UCSD-AML1 (cell line): Measurements from ENCODE around the gene DOLPP1.

Source experiments
- DNase-seq: peaks from one replicate; lab custom pipeline; 2025; ENCODE audit not compliant: unreplicated experiment; lab: John Stamatoyannopoulos, UW

DOLPP1 gene

DNA sequence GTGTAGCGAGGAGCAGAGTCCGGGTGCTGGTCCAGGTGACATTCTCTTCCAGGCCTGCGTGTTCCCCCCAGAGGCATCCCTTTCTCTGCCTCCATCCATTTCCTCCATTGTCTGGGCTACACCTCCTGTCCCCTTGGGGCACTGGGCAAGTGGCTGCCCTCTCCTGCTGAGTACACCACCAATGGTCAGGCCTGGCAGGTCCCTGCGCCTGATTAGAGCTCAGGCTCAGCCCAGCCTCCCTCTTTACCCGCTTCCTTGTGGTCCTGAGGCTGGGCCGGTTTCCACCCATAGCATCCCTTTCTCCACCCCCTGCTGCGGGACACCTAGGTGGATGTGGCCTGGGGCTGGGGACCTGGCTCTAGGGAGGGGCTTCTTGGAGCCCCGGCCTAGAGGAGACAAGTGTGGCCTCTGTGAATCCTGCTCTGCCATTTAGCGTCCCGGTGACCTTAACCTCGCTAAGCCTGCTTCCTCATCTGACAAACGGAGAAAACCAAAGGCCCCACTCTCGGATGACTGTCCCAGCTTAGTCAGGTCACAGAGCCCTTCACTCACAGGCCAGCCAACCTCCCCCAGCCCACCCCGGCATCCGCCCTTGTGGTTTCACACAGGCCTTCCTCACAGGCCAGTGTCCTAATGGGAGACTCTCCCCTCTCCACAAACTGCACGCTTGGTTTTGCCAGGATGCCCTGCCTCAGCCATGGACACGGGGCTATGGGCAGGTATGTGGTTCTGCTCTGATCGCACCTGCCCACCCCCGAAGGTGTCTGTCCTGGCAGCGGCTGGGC is 12.9 kb downstream of the DOLPP1 start:
- peak; percentile 23 for DNase-seq

DNA sequence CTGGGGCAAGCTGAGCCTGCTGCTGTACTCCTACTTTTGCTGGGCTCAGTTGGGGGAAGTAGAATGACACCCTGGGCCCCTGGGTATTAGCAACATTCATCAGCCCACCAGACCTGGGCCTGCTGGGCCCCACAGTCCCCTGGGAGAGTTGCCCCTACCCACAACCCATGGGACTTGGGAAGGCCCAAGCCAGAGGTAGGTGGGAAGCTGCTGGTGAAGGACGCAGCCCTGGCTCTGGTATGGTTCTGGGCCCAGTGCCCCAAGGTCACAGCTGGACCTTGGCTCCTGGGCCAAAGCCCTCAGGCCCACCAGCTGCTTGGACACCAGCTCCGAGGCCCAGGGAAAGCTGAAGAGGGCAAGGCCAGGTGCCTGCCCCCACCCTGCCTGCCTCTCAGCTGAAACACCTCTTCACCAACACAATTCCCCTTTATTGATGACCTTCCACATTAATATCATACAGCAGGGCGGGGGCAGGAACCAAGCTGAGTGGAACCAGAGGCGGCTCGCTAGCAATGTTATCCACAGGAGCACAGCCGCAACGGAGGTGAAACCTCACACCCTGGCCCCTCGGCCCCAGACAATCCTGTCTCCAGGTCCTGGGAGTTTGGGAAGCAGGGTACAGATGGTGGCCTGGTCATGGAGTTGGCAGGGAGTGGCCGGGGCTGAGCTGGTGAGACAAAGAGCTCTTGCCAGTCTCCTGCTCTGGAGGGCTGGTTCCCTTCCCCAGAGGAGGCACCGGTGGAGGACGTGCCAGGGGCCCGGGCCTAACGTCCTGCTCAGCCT is 13.7 kb downstream of the DOLPP1 start:
- no peak for DNase-seq

DNA sequence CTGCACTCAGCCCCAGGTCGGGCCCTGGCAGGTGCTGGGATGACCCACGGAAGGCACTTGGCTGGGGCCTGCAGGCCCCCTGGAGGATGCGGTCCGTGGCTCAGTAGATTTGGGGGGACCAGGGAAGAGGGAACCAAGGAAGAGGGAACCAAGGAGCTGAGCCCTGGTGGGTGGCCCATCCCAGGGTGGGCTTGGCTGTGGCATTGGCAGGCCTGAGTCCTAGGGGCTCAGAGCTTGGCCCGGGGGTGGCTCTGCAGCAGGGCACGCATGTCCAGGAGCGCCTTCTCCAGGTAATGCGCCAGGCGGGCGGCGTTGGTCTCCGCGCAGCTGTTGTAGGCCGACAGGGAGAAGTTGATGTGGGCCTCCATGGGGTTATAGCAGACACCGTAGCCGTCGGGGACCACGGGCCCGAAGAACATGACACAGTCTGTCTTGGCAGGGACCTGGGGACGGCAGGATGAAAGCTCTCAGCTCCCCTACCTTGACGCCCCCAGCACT is 14.3 kb downstream of the DOLPP1 start:
- no peak for DNase-seq

DNA sequence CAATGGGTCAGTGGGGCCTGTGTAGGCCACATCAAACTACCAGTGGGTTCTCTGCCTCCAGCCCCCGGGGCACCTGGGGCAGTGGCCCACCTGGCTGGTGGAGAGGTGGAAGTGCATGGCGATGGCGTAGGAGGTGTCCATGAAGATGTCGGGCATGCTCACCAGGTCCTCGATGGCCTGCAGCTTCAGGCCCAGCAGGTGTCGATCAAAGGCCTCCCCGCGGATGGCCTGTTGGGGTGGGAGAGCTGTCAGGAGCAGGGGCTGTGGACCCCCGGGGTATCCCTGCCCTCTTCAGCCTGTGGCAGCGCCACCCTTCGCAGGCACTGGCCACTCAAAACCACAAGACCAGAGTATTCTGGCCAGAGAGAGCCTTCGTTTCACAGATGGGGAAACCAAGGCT is 15.0 kb downstream of the DOLPP1 start:
- DNase-seq = no peak

DNA sequence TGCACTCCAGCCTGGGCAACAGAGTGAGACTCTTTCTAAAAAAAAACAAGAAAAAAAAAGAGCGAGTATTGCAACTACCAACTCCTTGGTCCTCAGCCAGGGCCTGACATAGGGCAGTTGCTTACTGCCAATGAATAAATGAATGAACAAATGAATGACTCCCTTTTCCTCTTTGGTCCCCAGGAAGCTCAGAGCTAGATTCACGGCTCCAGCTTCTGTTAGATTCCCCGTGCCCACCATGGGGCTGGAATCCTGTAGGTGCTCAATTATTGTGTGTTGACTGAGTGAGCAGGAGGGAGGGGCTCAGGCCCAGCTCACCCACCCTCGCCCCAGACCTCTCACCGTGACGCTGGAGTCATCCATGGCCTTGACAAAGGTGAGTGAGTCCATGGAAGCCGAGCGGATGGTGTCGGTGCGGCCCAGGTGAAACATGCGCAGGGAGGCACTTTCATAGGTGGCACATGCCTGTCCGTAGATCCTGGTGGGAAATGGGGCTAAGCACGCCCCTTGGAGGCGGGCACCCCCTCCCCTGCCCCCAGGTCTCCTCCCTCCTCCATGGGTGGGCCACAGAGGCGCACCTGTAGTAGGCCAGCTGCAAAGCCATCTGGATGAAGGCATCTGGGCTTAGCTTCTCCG is 16.9 kb downstream of the DOLPP1 start:
- DNase-seq = no peak

DNA sequence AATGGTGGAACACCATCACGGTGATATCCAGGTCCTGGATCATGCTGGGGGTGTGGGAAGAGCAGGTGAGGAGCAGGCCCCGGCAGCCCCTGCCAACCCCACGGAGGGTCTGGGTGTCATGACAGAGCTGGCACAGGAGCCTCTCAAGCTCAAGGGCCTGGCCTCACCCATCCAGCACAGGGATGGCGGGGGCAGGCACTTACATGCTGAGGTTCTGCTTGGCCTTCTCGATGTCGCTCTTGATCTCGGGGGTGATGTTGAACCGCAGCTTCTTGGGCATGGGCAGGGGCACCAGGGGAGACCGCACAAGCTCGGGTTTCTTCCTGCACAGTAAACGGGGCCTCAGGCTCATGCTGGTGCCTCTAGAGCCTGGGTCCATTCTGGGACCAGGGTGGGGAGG is 17.4 kb downstream of the DOLPP1 start:
- DNase-seq = no peak

DNA sequence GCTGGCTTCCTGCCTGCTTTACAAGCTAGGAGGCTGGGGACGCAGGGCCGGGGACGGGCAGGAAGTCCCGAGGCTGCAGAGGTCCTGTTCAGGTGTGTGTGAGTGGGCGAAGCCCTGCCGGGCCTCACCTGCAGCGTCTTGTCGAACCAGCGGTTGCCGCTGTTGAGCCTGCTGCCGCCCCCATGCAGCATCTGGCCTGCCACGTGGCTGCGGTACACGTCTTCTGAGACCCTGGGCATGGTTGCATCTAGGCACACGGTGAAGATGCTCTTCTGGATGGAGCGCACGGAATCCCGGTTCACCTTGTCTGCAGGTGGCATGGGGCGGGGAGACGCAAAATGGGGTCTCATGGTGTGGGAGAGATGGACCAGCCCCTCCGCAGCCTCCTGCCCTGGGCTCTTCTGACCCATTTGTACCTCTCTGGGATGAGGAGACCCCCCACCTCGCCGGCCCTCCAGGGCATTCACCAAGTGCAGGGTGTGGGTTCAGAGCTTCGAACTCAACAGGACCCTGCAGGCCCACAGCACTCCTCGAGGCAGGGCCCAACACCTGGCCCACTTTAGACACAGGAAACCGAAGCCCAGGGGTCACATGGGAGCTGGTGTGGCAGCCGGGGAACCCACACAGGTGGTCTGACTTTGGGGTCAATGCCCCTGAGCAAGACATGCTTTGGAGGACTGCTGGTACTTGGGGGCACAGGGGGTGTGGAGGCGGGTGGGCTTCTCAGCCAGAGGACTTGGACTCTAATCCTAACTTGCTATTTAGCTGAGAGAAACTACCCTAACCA is 19.7 kb downstream of the DOLPP1 start:
- DNase-seq = no peak

DNA sequence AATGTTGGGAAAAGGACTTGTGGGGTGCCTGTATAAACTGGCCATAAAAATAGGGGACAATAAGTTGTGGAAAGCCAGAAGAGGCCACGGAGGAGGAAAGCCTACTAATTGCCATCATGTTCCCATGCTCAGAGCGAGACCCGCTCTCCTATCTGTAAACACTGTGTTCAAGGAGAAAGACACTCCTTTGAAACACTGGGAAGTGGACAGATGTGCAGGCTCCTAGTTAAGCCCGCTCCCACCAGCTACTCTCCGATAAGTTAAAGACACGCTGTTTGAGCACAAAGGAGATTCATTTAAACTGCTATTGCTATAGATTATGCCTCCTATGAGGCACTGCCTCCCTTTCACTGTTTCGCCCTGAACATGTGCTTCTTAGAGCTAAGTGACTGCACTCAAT is 20.4 kb downstream of the DOLPP1 start:
- DNase-seq = no peak

GRCh38 chr9:129102095-129102525 is 21.2 kb downstream of the DOLPP1 start:
- DNase-seq = no peak

- peak; percentile 53 for DNase-seq
Observed at GRCh38 chr9:129102791-129103594, 22.1 kb downstream of the DOLPP1 start.

DNA sequence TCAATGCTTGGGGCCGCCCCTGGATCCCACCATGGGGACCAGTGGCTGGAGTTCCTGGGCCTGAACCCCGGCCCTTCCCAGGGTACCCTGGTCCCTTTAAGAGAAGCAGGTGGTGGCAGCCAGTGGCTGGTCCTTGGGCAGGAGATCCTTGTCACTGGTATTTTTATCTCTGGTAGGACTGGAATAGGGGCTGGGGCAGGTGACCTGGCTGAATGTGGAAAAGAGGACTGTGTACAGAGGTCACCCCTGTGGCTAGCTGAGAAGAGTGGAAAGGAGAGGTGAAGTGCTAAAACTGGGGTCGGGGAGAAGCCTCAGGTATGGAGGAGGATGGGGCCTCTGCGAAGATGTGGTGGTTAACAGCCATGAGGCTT is 22.7 kb downstream of the DOLPP1 start:
- DNase-seq = no peak

DNA sequence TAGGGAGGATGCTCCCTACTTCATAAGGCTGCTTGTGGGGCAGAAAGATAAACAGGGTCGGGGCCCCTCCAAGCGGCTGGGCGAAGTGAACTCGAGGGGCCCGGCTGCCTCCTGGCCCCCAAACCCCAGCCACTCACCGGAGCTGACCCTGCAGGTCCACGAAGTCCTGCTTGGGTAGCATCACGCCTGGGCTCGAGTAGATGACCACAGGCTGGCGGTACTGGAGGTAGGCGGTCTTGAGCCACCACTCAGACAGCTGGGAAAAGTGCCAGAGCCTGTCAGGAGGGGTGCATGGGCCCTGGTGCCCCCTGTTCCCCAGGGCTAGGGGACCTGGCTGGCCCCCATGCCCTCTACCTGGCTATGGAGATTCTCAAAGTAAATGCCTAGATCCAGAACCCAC is 23.1 kb downstream of the DOLPP1 start:
- DNase-seq = no peak

DNA sequence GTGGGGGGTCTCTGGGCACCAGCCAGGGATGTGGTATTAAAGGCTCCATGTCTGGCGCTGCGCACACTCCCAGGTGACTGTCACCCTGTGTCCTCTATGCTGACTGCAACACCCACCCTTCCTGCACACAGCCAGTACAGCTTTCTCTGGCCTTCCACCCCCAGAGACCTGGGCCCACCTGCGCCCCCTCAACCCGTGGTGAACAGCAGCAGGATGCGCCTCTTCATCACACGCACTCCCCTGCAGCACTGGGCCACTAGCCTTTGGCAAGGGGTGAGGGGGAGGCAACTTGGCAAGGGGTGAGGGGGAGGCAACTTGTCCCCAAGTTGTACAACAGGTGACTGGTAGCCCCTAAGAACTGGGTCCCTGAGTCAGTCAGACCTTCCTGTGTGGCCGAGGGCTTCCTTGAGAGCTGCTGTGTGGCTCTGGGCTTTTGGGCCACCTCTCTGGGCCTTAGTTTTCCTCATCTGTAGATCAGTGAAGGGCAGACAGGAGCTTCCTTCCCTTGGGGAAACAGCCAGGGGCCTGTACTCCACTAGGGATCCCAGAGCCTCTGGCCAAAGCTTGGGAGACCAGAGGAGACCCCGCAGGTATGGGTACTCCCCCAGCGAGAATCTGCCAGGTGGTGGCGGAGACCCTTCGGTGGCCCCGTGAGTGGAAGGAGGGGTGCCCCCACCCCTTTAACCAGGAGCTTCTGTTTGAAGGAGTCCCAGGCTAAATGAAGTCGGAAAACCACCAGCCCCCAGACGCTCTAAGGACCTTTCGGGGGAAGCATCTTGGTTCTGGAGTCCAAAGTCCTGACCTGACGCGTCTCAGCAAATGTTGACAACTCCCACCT is 25.2 kb downstream of the DOLPP1 start:
- DNase-seq = no peak

- no peak for DNase-seq
Observed at GRCh38 chr9:129107651-129108050, 26.7 kb downstream of the DOLPP1 start.

GRCh38 chr9:129108083-129108804 is 27.3 kb downstream of the DOLPP1 start:
- DNase-seq = no peak

DNA sequence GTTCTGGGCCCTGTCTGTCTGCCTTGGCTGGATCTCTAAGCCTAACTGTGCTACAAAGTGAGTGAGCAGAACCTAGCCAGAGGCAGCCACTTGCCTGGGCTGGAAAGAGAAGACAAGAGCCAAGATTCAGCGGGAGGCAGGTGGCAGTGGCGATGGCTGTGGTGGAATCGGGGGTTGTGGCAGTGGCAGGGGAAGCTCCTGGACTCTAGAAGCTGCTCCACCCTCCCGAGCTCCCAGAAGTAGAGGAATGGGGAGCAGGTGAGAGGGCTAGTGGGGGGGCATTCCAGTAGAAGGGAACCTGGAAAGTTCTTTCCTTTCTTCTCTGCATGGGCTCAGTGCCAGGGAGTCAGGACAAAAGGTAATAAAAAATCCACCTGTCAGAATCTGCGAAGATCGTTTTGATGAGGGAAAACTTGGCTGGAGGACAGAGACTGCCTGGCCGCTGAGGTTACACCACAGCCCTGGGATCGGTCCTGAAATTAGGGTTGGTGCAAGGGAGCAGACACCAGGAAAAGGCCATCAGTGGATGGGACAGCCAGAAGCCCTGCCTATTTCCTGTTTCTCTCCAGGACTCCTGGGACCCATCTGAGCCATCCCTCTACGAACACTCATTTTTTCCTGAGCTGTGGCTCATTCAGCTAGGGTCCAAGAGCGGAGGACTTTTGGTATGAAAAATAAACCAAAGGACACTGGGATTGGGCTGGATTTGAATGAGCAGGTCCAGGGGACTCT is 28.1 kb downstream of the DOLPP1 start:
- DNase-seq = no peak

DNA sequence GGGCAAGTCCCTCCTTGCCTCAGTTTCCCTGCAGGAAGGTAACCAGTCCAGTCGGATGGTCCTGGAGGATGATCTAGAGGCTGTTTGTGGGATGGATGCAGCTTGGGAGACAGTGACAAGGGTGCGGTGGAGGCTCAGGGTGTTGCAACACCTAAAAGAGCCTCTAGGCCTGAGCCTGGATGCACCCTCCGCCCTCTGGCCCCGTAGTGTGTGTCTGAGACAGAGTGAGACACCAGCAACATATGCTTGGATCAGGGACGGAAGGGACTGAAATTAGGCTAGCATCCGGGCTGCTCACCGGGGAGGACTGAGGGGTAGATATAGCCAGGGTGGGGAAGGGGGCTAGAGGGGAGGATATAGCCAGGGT is 28.6 kb downstream of the DOLPP1 start:
- DNase-seq = peak; percentile 15
